ENCODE results near the gene HORMAD1. TPM values are rescaled to one million over a fixed set of nuclear protein-coding genes. Genes with fewer than 3 reads are reported as not detected.

Gene HORMAD1
- total RNA-seq, 1 experiment from 2014 or later = not detected

DNA sequence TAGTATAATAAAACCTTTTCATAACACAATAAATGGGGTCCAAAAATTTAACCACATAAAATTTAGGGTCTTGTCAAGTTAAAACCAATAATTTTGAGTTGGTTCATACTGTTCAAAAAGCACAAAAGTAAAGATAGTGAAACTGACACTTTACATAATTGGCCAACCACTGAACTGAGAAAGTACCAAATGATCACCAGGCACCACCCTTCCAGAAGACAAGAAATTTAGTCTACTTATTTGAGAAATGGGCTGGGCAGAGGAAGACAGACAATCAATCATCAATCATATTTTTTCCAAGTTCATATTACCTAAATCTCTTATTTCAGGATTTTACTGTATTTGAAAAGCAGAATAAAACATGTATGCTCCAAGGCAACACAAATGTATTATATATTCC is 17.3 kb downstream of the HORMAD1 start:
- no peaks in the 10 kb centered on the region for H3K27me3 Mint-ChIP-seq (ENCODE audit: insufficient read depth, unreplicated experiment)

DNA sequence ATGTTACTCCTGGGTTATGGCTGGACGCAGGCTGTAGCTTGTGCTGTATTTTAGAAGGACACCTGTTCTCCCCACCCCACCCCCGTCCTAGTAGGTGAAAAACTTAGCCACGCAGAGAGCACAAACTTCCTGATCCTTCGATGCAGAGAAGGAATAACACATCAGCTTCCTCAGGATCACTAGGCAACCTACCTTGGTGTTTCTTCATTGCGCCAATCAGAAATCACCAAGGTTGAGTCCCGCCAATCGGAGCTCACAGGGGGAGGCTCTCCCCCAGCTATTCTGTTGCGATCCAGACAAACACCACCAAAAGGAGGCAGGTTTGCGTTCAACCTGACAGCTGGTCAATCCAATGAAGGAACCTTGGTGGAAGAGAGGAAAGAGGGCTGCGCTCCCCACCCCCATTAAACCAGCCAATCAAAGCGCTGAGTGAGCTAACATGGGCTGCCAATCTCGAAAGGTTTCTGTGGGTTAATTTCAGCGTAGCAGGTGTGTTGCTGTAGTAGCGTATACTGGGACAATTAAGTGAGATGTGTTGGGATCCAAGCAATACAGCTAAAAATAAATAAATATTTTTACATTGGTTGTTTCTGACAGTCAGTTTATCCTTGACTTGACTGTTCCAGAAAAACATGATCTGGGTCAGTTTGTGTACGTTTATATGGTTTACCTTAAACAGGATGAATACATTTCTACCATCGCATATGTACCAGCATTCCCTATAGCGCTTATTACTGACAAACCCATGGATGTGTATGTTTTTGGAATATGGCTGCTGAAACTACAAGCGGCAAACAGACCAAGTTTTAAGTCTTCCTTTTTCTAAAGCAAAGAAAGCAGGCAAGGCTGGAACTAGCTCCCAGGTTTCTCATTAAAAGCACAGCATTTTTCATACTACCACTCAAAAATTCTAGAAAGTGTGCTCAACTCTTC is 23.4 kb downstream of the HORMAD1 start, which contains the start of gene GOLPH3L:
TSS of gene GOLPH3L (minus strand) at position 160 of the 933 bp plus-strand sequence. CDS start 2,316 bp downstream, outside the sequence.
- POLR2A ChIA-PET = interaction anchor here (0.5 to 3.8 kb wide), 59 partner anchors 9 to 1338 kb away, joined by 3 to 56 read pairs (median 4); partner anchors contain the start of genes ADAMTSL4, APH1A, CERS2 and CTSK
- peak within 1 kb of the TSS; percentile 88 for H3K4me3 Mint-ChIP-seq (ENCODE audit: unreplicated experiment)
- peak; percentile 100 for DNase-seq (ENCODE audit: unreplicated experiment)
- H3K9me3 Mint-ChIP-seq (ENCODE audit: unreplicated experiment) = no peaks in the 10 kb centered on the region
- peaks cover 25% of the 10 kb centered on the region for H3K4me1 Mint-ChIP-seq (ENCODE audit: insufficient read depth, unreplicated experiment)
- no peaks in the 10 kb centered on the region for H3K27me3 Mint-ChIP-seq (ENCODE audit: insufficient read depth, unreplicated experiment)
- CTCF ChIA-PET = interaction anchor here (0.6 to 2.7 kb wide), 12 partner anchors 27 to 299 kb away, joined by 3 to 12 read pairs (median 4); no protein-coding TSS in a partner anchor
- peak within 1 kb of the TSS; percentile 95 for H3K27ac Mint-ChIP-seq (ENCODE audit: low read depth, unreplicated experiment)
- TF ChIP-seq, protein P1, sequence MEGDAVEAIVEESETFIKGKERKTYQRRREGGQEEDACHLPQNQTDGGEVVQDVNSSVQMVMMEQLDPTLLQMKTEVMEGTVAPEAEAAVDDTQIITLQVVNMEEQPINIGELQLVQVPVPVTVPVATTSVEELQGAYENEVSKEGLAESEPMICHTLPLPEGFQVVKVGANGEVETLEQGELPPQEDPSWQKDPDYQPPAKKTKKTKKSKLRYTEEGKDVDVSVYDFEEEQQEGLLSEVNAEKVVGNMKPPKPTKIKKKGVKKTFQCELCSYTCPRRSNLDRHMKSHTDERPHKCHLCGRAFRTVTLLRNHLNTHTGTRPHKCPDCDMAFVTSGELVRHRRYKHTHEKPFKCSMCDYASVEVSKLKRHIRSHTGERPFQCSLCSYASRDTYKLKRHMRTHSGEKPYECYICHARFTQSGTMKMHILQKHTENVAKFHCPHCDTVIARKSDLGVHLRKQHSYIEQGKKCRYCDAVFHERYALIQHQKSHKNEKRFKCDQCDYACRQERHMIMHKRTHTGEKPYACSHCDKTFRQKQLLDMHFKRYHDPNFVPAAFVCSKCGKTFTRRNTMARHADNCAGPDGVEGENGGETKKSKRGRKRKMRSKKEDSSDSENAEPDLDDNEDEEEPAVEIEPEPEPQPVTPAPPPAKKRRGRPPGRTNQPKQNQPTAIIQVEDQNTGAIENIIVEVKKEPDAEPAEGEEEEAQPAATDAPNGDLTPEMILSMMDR (IDR thresholded peaks at IDR 0.05; ENCODE audit: unreplicated experiment) = no peak
- H3K36me3 Mint-ChIP-seq (ENCODE audit: insufficient read depth, unreplicated experiment) = peaks cover 33% of the 10 kb centered on the region
- TSS peak; percentile 61 for BruUV-seq (replicated peaks)
- intact Hi-C loops (cut with micrococcal nuclease) = loop anchor here (1.0 to 5.0 kb wide), 6 partner anchors 68 to 460 kb away; partner anchors contain the start of genes ENSA, MCL1 and TNFAIP8L2

More for the DNA sequence above, 17.3 kb downstream of the HORMAD1 start:
- BruUV-seq (replicated peaks) = no TSS peak
- intact Hi-C loops (cut with micrococcal nuclease) = no loop called here
- H3K27ac Mint-ChIP-seq (ENCODE audit: low read depth, unreplicated experiment) = no peak overlapping the region
- H3K9me3 Mint-ChIP-seq (ENCODE audit: unreplicated experiment) = no peaks in the 10 kb centered on the region
- H3K4me1 Mint-ChIP-seq (ENCODE audit: insufficient read depth, unreplicated experiment) = no peaks in the 10 kb centered on the region
- no peaks in the 10 kb centered on the region for H3K36me3 Mint-ChIP-seq (ENCODE audit: insufficient read depth, unreplicated experiment)
- TF ChIP-seq, protein P1 (IDR thresholded peaks at IDR 0.05; ENCODE audit: unreplicated experiment) = no peak
- DNase-seq (ENCODE audit: unreplicated experiment) = no peak
- ChIA-PET CTCF (no interaction called here), POLR2A (interaction anchor here (0.7 kb wide), 1 partner anchor 38 kb away, joined by 3 read pairs; no protein-coding TSS in a partner anchor)
- H3K4me3 Mint-ChIP-seq (ENCODE audit: unreplicated experiment) = no peak overlapping the region

DNA sequence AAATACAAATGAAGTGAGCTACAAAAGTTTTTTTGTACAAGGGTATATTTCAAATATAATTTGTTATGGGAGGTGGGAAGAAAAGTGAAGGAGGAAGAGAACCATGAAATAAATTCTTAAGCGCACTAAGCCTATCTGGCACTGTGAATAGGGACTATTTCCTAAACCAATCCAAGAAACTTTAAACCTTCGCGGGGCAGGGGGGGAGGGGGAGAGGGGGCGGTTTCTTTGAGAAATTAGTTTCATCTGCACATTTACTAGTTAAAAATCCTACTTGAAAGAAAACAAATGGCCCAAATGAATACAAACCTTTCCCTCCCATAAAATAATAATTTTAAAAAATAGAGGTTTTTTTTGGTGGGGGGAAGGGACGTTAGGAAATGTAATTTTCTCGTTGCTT is 24.1 kb downstream of the HORMAD1 start:
- ChIA-PET POLR2A (interaction anchor here (0.6 to 3.8 kb wide), 48 partner anchors 10 to 1339 kb away, joined by 3 to 56 read pairs (median 6); partner anchors contain the start of genes CTSK, ENSA, FALEC and MCL1), CTCF (interaction anchor here (0.6 to 2.7 kb wide), 8 partner anchors 27 to 259 kb away, joined by 3 to 12 read pairs (median 4); no protein-coding TSS in a partner anchor)
- TF ChIP-seq, protein P1 (IDR thresholded peaks at IDR 0.05; ENCODE audit: unreplicated experiment) = no peak
- H3K36me3 Mint-ChIP-seq (ENCODE audit: insufficient read depth, unreplicated experiment) = peaks cover 40% of the 10 kb centered on the region
- peak overlapping the region; percentile 95 for H3K27ac Mint-ChIP-seq (ENCODE audit: low read depth, unreplicated experiment)
- H3K27me3 Mint-ChIP-seq (ENCODE audit: insufficient read depth, unreplicated experiment) = no peaks in the 10 kb centered on the region
- H3K9me3 Mint-ChIP-seq (ENCODE audit: unreplicated experiment) = no peaks in the 10 kb centered on the region
- BruUV-seq (replicated peaks) = no TSS peak
- peak; percentile 44 for DNase-seq (ENCODE audit: unreplicated experiment)
- intact Hi-C loops (cut with micrococcal nuclease) = loop anchor here (2.0 to 5.0 kb wide), 5 partner anchors 68 to 461 kb away; partner anchors contain the start of genes ENSA, MCL1 and TNFAIP8L2
- H3K4me3 Mint-ChIP-seq (ENCODE audit: unreplicated experiment) = peak overlapping the region; percentile 88
- H3K4me1 Mint-ChIP-seq (ENCODE audit: insufficient read depth, unreplicated experiment) = peaks cover 25% of the 10 kb centered on the region
